ENCODE results near the gene FGR.

FGR gene

GRCh38 chr1:27585684-27586083 lies 49.3 kb downstream of the FGR start:
- DNase-seq (ENCODE audit: low read depth): no peak

DNA sequence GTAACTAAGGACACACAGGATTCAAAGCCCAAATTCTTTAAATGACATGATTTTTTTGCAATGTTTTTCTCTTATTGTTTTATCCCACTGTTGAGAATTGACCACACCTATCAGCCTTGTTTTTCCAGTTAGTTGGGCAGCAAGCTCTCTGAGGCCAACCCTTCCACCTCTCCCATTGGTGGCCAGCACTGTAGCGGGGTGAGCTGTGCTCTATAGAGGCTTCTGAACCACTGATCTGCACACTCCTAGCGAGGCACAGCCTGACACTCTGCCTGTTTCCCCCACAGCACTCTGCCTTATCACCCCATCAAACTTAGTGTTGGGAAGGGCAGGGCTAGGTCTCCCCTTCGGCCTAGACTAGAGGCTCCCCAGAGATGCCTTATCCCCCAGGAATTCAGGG lies 50.5 kb downstream of the FGR start:
- DNase-seq (ENCODE audit: low read depth): no peak

- no peak for DNase-seq (ENCODE audit: low read depth)
These were observed 51.5 kb downstream of the FGR start for GRCh38 chr1:27583479-27583878.

DNA sequence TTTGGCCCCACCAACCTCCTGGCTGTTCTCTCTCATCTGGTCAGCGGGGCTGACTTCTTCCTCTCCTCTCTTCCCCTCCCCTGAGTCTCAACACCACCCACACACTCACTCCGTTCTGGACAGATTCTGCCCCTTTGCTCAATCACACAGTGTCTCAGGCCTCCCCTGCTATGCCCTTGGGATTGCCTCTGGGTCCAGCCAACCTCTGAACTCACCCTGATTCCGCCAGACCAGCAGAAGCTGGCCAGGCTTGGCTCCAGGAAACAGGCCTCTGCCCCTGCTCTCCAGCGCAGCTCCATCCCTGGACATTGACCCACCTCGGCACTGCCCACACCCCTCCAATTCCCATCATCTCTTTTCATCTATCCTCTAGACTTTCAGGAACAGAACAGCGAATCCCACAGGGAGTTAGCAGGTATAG lies 53.2 kb downstream of the FGR start:
- DNase-seq (ENCODE audit: low read depth): no peak

GRCh38 chr1:27577504-27578188 lies 57.3 kb downstream of the FGR start:
- DNase-seq (ENCODE audit: low read depth): no peak

GRCh38 chr1:27576806-27577227 lies 58.2 kb downstream of the FGR start:
- DNase-seq (ENCODE audit: low read depth): no peak

- no peak for DNase-seq (ENCODE audit: low read depth)
These were observed 59.1 kb downstream of the FGR start for GRCh38 chr1:27575840-27576331.

GRCh38 chr1:27574871-27575831 lies 59.8 kb downstream of the FGR start:
- DNase-seq (ENCODE audit: low read depth): peak; percentile 76

- no peak for DNase-seq (ENCODE audit: low read depth)
These were observed 60.8 kb downstream of the FGR start for GRCh38 chr1:27574001-27574781.

DNA sequence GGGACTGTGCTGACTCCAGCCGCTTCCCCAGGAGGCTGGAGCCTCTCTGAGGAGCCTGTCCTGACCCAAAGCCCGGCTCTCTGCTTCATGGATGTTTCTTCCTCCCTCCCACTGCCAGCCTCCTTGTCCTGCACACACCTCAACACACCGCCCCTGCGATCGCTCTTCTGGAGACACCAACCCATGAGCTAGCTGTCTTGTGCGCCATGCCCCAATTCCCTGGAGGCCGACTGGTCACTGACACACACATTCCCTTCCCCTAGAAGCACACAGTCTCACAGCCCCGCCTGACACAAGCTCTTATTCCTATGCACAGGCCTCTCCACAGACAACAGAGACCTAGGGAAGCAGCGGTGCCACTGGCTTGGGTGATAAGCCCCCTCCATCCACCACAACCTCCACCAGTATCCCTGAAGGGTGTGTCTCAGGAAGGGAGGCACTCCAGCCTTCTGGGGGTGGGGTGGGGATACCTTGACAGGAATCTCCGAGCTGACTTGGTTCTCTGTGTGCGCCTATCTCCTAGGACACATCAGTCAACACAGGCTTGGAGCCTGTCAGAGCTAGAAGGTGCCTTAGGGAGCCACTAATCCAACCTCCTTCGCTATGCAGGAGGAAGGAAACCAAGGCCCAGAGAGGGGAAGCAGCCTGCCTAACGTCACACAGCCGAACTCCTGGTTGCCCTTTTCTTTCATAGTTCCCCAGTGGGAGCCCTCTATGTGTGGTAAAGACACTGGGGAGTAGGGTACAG lies 62.1 kb downstream of the FGR start:
- DNase-seq (ENCODE audit: low read depth): no peak

GRCh38 chr1:27572019-27572678 lies 62.8 kb downstream of the FGR start:
- no peak for DNase-seq (ENCODE audit: low read depth)

DNA sequence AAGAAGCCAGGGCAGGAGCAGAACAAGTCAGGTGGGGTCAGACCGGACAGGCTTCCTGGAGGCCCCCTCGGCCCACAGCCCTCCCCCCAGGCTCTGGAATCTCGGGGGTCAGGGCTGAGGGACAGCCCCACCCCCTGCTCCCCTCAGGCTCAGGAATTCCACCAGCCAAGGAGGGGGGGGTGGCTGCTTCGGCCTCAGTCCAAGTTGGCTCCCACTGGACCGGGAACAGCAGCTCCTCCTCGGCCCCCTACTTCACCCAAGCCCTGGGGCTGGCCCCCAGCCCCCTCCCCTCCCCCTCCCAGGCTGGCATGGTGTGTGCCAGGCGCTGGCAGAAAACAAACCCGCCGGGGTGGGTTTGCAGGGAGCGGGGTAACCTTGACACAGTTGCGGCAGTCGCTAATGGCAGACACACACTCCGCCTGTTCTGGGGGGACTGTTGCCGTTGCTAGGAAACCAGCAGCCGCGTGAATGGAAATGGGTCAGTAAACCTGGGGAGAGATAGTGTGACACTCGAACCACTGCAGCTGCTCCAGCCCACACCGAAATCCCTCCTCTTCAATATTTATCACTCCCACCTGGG lies 63.5 kb downstream of the FGR start:
- no peak for DNase-seq (ENCODE audit: low read depth)

GRCh38 chr1:27570784-27571183 lies 64.2 kb downstream of the FGR start:
- no peak for DNase-seq (ENCODE audit: low read depth)

DNA sequence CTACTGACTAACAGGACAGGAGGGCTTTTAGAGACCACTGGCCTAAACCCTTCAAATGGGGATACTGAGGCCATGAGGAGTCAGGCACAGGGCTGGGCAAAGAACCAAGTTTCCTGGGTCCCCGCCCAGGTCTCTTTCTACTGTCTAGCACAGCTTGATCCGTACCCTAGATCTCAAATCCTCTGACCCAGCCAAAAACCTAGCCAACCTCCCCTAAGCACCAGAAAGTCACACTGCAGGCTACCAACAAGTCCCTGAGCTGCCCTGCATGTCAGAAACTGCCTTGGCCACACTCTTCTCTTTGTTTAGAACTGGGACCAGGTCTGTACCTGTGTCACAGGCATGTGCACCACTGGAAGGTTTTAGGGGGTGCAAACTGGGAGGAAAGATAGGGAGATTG lies 64.6 kb downstream of the FGR start:
- DNase-seq (ENCODE audit: low read depth): no peak

DNA sequence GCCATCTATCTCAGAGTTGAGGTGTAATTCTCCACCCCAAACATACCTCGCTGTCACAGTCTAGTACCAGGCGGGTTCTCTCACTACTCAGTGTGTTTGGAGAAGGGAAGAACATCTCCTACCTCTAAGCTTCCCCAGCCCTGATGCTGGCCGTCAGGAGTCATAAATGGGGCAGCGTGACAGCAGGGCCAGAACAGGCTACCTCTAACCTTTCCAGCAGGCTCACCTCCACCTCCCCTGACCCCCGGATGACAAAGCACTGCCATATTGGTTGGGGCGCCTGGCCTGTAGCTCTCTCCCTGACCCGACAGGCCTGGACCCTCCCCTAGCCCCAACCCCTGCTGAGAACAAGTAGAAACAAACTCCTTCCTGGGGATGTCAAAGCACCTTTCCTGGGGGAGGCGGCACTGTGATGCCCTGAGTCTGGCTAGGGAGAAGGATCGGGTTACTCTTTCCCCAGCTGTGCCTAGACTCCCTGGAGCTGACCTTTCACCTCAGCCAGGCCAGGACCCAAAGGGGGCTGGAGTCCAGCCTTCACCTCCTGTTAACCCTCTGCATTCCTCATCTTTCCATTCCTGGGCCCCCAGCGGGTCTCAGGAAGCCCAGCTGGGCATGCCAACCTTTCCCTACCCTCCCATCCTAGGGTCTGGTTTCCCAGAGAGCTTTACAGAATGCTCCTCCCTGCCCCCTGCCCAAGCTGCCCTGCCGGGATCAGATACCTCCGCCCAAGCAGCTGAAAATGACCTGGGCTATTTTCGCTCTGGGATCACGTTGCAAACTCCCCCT lies 65.3 kb downstream of the FGR start:
- no peak for DNase-seq (ENCODE audit: low read depth)

DNA sequence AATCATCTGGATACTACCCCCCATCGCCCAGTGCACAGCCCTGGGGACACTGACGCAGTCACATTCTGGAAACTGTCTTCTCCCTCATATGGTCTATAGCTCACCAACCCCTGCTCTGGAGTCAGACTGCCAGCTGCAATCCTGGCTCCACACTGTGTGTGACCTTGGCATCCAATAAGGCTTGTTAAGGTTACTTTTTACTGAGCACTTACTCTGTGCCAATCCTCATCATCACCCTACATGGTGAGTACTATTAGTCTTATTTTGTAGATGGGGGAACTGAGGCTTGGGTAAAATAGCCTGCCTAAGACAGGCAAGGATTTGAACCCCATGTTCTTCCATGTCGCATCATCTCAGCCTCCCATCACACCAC lies 65.9 kb downstream of the FGR start:
- DNase-seq (ENCODE audit: low read depth): no peak

GRCh38 chr1:27568300-27569087 lies 66.5 kb downstream of the FGR start:
- peak; percentile 85 for DNase-seq (ENCODE audit: low read depth)

GRCh38 chr1:27567971-27568299 lies 67.0 kb downstream of the FGR start:
- DNase-seq (ENCODE audit: low read depth): no peak

DNA sequence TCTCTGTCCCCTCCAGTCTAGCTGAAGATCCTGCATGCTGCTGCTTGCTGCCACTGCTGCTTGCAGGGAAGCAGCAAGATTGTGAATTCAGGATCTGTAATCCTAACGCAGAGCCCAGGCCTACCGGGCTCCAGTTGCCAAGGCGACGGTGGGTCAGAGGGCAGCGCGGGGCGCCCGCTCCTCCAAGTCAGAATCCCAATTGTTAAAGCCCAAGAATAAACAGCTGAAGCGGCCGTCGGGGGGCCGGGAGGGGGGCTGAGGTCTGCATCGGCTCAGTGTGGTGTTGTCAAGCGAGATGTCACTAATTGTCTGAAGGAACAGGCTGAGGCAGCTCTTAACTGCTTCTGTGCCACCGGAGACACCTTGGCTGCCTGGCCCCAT lies 67.8 kb downstream of the FGR start:
- DNase-seq (ENCODE audit: low read depth): no peak

Measured in GM04504 (cell line).